ENCODE data around the gene NAT16. TPM values are rescaled to one million over a fixed set of nuclear protein-coding genes. Genes with fewer than 3 reads are reported as not detected.

NAT16 gene
- total and polyA plus RNA-seq, 2 of the 8 experiments (the other 6 are each of a cell fraction or from before 2014, with no cell fraction given): 0.26 to 0.84 TPM

DNA sequence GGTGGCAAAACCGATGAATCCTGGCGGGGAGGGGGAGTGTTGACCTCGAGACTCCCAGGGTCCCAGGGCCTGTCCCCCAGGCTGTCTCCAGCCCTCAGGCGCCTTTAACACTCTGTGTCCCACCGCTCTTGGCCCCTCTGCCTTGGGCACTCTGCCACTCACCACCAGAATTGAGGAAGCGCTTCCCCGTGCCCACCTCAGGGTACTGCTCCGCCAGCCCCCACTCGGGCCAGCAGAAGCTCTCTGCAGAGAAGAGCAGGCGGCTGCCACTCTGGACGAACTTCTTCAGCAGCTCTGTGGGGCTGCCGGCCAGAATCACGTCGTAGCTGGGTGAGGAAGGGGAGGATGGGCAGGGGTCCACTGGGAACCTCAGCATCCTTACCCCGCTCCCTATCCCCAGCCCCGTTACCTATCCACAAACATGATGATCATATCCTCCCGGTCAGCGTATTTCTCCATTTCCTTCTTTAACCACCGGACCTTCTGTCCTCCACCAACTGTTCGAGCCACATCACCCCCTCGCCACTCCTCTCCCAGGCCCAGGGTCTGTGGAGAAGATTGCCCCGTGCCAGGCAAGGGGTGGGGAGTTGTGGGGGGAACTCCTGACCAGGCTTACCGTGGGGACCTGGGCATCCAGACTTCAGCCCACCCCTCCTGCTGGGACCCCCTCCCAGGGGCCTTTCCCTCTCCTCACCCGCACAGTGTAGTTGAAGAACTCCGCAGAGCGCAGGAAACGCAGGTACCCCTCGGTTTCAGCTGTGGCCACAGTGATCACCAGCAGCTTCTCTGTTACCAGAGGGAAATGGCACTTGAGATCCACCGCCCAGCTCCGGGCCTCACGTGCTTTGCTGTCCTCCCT is 36.1 kb upstream of the NAT16 start:
- peak overlapping the region; percentile 74 to 83 (median 78) for H3K4me3 ChIP-seq (ENCODE audit: extremely low read depth in 1 of 4, insufficient read depth in 2 of 4, low read depth in 3 of 4, low read length in 4 of 4)
- peak overlapping the region; percentile 72 for H2BK120ac ChIP-seq (replicated peaks; ENCODE audit: low read depth, low read length)
- H2AFZ ChIP-seq (ENCODE audit: low read length): no peak overlapping the region
- H3K9ac ChIP-seq (replicated peaks in 1 of 4; ENCODE audit: extremely low read depth in 1 of 4, low read depth in 3 of 4, low read length in 3 of 4): peak overlapping the region in 1 of 4 experiments; percentile 26; a peak in 3 of 7 replicates
- H2BK12ac ChIP-seq (ENCODE audit: low read depth, low read length): 0 out of 2 replicates have a peak overlapping the region, but pooled peaks have one; percentile 39
- ChIA-PET POLR2A (ENCODE audit: partially characterized antibody) (interaction anchor here (0.9 to 3.4 kb wide), 9 partner anchors 9 to 32 kb away, joined by 3 to 28 read pairs (median 6); partner anchors contain the start of genes CLDN15 and FIS1), CTCF (ENCODE audit: partially characterized antibody) (interaction anchor here (0.6 to 9.0 kb wide), 5 partner anchors 19 to 1215 kb away, joined by 3 to 79 read pairs (median 33); partner anchors contain the start of genes CLDN15 and FIS1)
- H3K79me2 ChIP-seq (ENCODE audit: control insufficient read depth in 1 of 2, insufficient read depth in 2 of 2, low read length in 2 of 2): 0 out of 4 replicates have a peak, but pooled peaks cover 0 to 6% of the 10 kb centered on the region in 2 experiments
- peaks cover 2% of the 10 kb centered on the region; the same call in 1 of the 2 replicates for H3K79me1 ChIP-seq (ENCODE audit: low read depth, low read length)
- H3K14ac ChIP-seq (ENCODE audit: insufficient read length): no peak overlapping the region
- peaks cover 0 to 4% (median 0%) of the 10 kb centered on the region in 4 experiments; a peak in 3 of 8 replicates for H3K36me3 ChIP-seq (ENCODE audit: control insufficient read depth in 2 of 4, insufficient read depth in 4 of 4, low read length in 3 of 4)
- H3K4ac ChIP-seq (replicated peaks; ENCODE audit: insufficient read length, low read depth, low read length): no peak overlapping the region
- 0 out of 2 replicates have a peak overlapping the region, but pooled peaks have one; percentile 32 for H2BK20ac ChIP-seq (ENCODE audit: low read length)
- no peak overlapping the region for H2AK5ac ChIP-seq (ENCODE audit: low read depth, low read length)
- H3K23ac ChIP-seq (ENCODE audit: insufficient read length): no peak overlapping the region
- no peaks in the 10 kb centered on the region for H3K27me3 ChIP-seq (replicated peaks in 1 of 4; ENCODE audit: control insufficient read depth in 3 of 4, extremely low read depth in 1 of 4, insufficient read depth in 3 of 4, low read length in 3 of 4)
- peaks cover 0 to 10% (median 7%) of the 10 kb centered on the region in 4 experiments; a peak in 5 of 7 replicates for H3K4me1 ChIP-seq (replicated peaks in 1 of 4; ENCODE audit: control insufficient read depth in 3 of 4, insufficient read depth in 4 of 4, low read length in 3 of 4)
- FAIRE-seq: no peak
- DNase-seq (ENCODE audit: low read depth in 1 of 2, low spot score in 2 of 2): no peak
- no peak overlapping the region for H3K27ac ChIP-seq (ENCODE audit: low read depth, low read length)
- H3K4me2 ChIP-seq (ENCODE audit: insufficient read depth in 1 of 2, low read depth in 2 of 2, low read length in 2 of 2): peak overlapping the region; percentile 86 to 89
- peak overlapping the region; percentile 44 for H4K91ac ChIP-seq (replicated peaks; ENCODE audit: insufficient read length, low read length)
- H4K5ac ChIP-seq (ENCODE audit: insufficient read length, low read depth, low read length): peak overlapping the region; percentile 44
- WGBS, 2 experiments (ENCODE audit: extremely low coverage in 1 of 2, insufficient coverage in 1 of 2, insufficient read length in 1 of 2, insufficient replicate concordance in 2 of 2, low coverage in 1 of 2, low lambda C conversion rate in 2 of 2, missing lambda C conversion rate in 1 of 2): 73% methylated on average over 30 of the region's 31 CpGs; no CpG with 5 or more reads in 1 of the 2 experiments
- H3K56ac ChIP-seq (replicated peaks; ENCODE audit: insufficient read length, low read depth, low read length): no peak overlapping the region
- peaks cover 17% of the 10 kb centered on the region for H3K23me2 ChIP-seq (ENCODE audit: low read depth, low read length)
- H4K8ac ChIP-seq (ENCODE audit: extremely low read depth, insufficient read depth, low read length): no peak overlapping the region
- no peaks in the 10 kb centered on the region for H3K9me3 ChIP-seq (ENCODE audit: insufficient read depth in 2 of 2, low read depth in 1 of 2, low read length in 1 of 2)
- H2BK15ac ChIP-seq (ENCODE audit: low read length): no peak overlapping the region
- H4K20me1 ChIP-seq (replicated peaks in 1 of 2; ENCODE audit: control insufficient read depth in 1 of 2, insufficient read depth in 2 of 2, low read length in 2 of 2): peaks cover 0 to 2% of the 10 kb centered on the region in 2 experiments
- no peak overlapping the region for H3K18ac ChIP-seq (ENCODE audit: extremely low read depth, low read length)
- H2BK5ac ChIP-seq (ENCODE audit: low read depth, low read length): no peak overlapping the region; the same call in 1 of the 2 replicates
- TF ChIP-seq, protein P1, sequence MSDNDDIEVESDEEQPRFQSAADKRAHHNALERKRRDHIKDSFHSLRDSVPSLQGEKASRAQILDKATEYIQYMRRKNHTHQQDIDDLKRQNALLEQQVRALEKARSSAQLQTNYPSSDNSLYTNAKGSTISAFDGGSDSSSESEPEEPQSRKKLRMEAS (IDR thresholded peaks at IDR 0.05): peak; percentile 81; the same call in 1 of the 2 replicates
- TF ChIP-seq TAF1 (IDR thresholded peaks at IDR 0.05; ENCODE audit: low read depth, low read length) (no peak), CEBPB (IDR thresholded peaks at IDR 0.05; ENCODE audit: low read depth, low read length) (no peak), POLR2A (IDR thresholded peaks at IDR 0.05; ENCODE audit: control extremely low read depth in 1 of 2, low read depth in 2 of 2, low read length in 2 of 2) (no peak), CBX8 (IDR thresholded peaks at IDR 0.05; ENCODE audit: borderline replicate concordance, low read depth, low read length) (no peak), JUN (IDR thresholded peaks at IDR 0.05; ENCODE audit: low read depth, low read length) (no peak), CHD2 (IDR thresholded peaks at IDR 0.05; ENCODE audit: low read length) (no peak), HDAC2 (IDR thresholded peaks at IDR 0.05; ENCODE audit: borderline replicate concordance in 1 of 2, low read depth in 2 of 2, low read length in 2 of 2) (0 out of 4 replicates have a peak, but pooled peaks of 1 of the 2 experiments have one; percentile 3)
- TF ChIP-seq, protein P2, sequence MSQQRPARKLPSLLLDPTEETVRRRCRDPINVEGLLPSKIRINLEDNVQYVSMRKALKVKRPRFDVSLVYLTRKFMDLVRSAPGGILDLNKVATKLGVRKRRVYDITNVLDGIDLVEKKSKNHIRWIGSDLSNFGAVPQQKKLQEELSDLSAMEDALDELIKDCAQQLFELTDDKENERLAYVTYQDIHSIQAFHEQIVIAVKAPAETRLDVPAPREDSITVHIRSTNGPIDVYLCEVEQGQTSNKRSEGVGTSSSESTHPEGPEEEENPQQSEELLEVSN (IDR thresholded peaks at IDR 0.05): peak; percentile 94

Measured in H1 (cell line).